ENCODE measurements around the gene ZBTB46.

ZBTB46 gene

DNA sequence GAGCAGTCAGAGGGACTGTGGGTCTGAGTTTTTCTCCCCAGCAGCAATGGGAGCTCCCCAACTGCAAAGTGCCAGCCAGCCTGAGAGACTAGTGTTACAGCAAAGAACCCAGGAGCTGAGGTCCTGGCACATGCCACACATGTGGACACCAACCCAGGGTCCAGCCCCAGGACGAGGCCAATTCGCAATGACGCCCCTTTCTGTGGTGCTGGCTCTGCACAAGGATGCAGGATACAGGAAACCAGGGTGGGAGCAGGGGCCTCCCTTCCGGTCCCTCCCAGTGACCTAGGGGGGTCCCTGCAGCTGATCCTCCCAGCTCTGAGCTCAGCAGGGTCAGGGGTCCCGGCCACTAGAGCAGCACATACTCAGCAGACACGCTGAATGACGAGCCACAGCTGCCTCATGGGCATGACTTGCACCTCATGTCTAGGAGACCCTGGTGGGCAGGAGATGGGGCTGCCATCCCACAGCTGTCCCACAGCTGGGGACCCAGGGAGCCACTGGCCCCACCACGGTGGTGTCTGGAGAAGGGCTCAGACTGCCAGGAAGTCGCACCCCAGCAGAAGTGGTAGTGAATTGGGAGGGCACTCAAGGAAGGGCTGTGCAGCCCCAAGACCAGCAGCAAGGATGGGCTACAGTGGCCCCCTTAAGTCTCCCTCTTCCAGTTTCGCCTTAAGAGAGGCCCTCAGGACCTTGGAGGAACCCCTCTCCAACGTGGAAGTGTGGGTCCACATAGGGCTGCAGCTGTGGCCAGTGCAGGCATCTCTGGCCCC is 126.9 kb downstream of the ZBTB46 start:
- Mint-ChIP-seq H3K9me3 (no peaks in the 10 kb centered on the region), H3K27ac (no peak overlapping the region)

DNA sequence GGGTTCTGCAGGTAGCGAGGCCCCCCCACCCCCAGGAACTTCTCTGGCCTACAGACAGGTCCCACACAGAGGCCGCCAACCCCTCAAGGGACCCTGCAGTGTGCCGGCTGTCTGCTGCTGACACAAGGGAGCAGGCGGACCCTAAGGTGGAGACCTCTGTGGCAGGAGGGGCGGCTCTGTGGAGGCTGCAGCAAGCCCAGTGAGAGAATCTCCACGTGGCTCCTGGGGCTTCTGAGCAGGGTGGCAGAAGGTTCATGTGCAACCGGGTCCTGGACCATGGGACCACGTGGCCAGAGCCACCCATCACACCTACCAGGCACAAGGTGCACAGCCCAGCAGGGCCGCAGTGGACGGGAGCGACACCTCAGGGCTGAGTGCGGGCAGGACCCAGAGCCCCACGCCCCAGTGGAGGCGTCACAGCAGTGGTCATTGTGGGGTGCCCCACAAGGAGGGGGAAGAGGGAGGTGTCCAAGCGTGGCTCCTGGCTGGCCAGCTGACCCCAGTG is 127.5 kb downstream of the ZBTB46 start:
- ATAC-seq (ENCODE audit: low read depth) = no peak
- Mint-ChIP-seq H3K36me3 (peaks cover 5% of the 10 kb centered on the region), H3K4me1 (peaks cover 19% of the 10 kb centered on the region), H3K27ac (no peak overlapping the region), H3K9me3 (no peaks in the 10 kb centered on the region), H3K4me3 (no peak overlapping the region), H3K27me3 (no peaks in the 10 kb centered on the region)
- DNase-seq (ENCODE audit: low spot score in 2 of 2) = no peak

More for the DNA sequence above, 126.9 kb downstream of the ZBTB46 start:
- Mint-ChIP-seq H3K4me3 (no peak overlapping the region), H3K27me3 (no peaks in the 10 kb centered on the region), H3K36me3 (peaks cover 7% of the 10 kb centered on the region), H3K4me1 (peaks cover 22% of the 10 kb centered on the region)
- ATAC-seq (ENCODE audit: low read depth) = no peak
- DNase-seq (ENCODE audit: low spot score in 2 of 2) = no peak

DNA sequence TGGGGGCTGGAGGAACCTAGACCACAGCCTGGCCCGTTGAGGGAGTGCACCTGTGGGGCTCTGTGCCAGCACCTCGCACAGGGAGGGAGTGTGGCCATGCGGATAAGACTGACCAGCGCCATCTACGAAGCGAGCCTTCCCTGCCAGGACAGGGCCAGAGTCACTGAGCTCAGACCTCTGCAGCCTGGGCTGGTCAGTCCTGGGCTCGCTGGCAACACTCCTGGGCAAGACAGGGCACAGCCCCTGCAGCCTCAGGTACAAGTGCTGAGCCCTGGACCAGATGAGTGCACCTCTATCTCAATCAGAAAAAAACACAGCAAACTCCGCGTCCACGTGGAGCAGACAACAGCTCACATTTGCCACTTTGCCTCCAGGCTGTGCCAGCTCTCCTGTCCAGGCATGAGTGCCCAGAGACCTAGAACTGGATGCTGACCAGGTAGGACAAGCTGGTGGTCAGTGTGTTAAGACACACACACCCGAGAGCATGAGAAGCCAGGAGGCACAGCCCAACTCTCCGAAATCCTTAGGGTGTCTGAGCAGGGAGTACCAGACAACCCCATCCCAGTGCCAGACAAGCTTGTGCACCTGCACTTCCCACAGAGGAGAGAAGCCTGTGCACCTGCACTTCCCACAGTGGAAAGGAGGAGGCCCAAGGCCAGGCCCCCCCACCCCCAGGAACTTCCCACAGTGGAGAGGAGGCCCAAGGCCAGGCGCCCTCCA is 128.2 kb downstream of the ZBTB46 start:
- Mint-ChIP-seq H3K4me1 (peaks cover 19% of the 10 kb centered on the region), H3K27ac (no peak overlapping the region), H3K4me3 (no peak overlapping the region), H3K36me3 (peaks cover 5% of the 10 kb centered on the region), H3K27me3 (no peaks in the 10 kb centered on the region), H3K9me3 (no peaks in the 10 kb centered on the region)
- DNase-seq (ENCODE audit: low spot score in 2 of 2) (no peak), ATAC-seq (ENCODE audit: low read depth) (no peak)

DNA sequence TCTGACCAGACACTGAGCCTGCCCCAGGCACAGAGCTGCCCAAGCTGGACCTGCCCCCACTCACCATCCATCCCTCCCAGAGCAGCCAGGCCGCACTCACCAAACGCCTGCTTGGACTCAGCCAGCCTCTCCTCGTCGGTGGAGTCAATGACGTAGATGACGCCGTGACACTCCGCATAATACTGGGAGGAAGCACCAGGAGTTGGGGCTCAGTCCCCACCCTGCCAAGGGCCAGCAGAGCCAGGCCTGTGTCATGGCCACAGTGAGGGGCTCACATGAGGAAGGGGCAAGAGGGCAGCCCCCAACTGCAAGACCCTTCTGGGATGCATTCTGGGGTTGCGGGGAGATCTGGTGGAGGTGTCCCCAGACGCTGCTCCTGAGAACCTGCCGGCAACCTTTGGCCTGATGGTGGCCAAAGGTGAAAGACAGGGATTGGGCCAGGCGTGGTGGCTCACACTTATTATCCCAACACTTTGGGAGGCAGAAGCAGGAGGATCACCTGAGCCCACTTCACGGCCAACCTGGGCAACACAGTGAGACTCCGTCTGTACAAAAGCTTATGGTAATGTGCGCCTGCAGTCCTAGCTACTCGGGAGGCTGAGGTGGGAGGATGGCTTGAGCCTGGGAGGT is 128.9 kb downstream of the ZBTB46 start:
- no peaks in the 10 kb centered on the region for H3K9me3 Mint-ChIP-seq
- H3K27me3 Mint-ChIP-seq = no peaks in the 10 kb centered on the region
- no peak overlapping the region for H3K4me3 Mint-ChIP-seq
- ATAC-seq (ENCODE audit: low read depth) (no peak), DNase-seq (ENCODE audit: low spot score in 2 of 2) (no peak)
- H3K27ac Mint-ChIP-seq = no peak overlapping the region
- peaks cover 22% of the 10 kb centered on the region for H3K4me1 Mint-ChIP-seq
- H3K36me3 Mint-ChIP-seq = peaks cover 5% of the 10 kb centered on the region

DNA sequence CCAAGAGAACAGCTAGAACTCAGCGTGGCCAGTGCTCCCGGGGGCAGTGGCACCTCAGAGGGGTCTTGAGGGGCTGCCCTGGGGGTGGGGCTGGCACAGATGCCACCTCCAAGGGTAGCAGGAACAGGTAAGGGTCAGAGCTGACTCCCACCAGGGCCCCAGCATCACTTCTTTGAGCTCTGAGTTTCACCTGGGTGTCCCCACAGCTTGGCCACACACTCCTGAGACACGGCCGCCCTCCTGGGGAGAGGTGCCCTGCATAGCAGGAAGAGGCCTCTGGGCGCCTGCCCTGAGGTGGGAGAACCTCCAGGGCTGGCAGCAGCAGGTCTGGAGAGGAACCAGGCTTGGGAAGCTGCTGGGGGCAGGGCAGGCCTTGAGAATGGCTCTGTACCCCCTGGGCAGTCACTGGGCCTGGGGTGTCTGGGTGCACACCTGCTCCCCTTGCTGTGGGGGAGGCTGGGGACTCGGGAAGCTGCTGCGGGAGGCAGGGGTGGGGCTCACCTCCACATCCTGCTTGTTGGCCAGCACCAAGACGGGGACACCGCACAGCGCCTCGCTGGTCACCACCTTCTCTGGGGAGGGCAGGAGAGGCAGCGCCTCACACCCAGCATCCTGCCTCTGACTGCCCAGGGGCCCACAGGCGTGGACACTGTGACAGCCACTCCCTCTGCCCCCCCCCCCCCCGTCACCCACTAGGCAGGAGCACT is 129.6 kb downstream of the ZBTB46 start:
- Mint-ChIP-seq H3K27ac (no peak overlapping the region), H3K4me3 (no peak overlapping the region), H3K9me3 (no peaks in the 10 kb centered on the region), H3K27me3 (no peaks in the 10 kb centered on the region), H3K4me1 (peaks cover 17% of the 10 kb centered on the region), H3K36me3 (peaks cover 5% of the 10 kb centered on the region)
- DNase-seq (ENCODE audit: low spot score in 2 of 2) = no peak
- no peak for ATAC-seq (ENCODE audit: low read depth)

DNA sequence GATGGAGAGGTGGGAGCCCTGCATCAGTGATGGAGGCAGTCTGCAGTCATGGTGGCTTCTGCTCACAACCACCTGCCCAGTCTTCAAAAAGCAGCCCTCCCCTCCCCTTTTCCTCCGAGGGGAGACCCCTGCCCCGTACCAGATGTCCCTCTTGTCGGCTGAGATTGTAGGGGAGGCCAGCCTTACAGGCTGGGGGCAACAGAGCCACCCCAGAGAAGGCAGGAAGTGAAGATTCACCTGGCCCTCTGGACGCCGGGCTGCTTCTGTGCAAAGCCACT is 130.1 kb downstream of the ZBTB46 start:
- H3K27me3 Mint-ChIP-seq = no peaks in the 10 kb centered on the region
- no peak overlapping the region for H3K4me3 Mint-ChIP-seq
- H3K4me1 Mint-ChIP-seq = peaks cover 20% of the 10 kb centered on the region
- DNase-seq (ENCODE audit: low spot score in 2 of 2) (no peak), ATAC-seq (ENCODE audit: low read depth) (no peak)
- H3K9me3 Mint-ChIP-seq = no peaks in the 10 kb centered on the region
- no peak overlapping the region for H3K27ac Mint-ChIP-seq
- peaks cover 4% of the 10 kb centered on the region for H3K36me3 Mint-ChIP-seq

DNA sequence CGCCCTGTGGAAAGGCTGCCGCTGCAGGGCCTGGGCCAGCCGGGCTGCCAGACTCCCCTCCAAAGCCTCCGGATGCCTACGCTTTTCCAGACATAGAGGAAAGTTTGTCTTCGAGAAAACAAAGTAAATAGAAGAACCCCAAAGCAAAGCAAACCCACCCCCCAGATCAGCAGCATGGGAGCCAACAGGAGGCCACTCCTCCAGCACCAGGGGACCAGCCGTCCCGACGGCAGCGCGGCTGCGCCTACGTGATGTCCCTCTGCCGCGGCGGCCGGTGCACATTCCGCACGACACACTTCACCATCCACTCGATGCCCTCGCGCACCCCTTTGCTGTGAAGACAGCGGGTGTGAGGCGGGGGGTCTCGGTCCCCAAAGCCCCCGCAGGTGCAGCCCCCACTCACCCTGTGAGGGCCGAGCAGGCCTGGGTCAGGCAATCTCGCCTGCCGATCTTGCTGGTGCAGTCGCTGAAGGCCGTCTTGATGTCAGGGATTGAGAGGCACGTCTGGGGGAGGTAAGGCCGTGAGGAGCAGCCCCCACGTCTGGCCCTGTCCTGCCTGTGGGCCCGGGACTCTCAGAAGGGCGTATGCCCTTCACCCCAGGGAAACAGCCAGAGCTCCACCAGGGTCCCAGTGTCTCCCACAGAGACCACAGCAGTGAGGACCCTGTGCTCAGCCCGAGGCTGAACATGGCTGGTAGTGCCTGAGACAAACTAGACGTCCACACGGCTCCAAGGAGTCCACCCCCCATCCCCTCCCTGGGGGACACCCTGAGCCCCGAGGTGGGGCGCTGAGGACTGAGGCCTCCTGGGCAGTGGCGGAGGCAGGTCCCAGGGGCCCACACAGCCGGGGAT is 130.6 kb downstream of the ZBTB46 start:
- Mint-ChIP-seq H3K36me3 (peaks cover 2% of the 10 kb centered on the region), H3K27ac (no peak overlapping the region), H3K4me3 (no peak overlapping the region)

DNA sequence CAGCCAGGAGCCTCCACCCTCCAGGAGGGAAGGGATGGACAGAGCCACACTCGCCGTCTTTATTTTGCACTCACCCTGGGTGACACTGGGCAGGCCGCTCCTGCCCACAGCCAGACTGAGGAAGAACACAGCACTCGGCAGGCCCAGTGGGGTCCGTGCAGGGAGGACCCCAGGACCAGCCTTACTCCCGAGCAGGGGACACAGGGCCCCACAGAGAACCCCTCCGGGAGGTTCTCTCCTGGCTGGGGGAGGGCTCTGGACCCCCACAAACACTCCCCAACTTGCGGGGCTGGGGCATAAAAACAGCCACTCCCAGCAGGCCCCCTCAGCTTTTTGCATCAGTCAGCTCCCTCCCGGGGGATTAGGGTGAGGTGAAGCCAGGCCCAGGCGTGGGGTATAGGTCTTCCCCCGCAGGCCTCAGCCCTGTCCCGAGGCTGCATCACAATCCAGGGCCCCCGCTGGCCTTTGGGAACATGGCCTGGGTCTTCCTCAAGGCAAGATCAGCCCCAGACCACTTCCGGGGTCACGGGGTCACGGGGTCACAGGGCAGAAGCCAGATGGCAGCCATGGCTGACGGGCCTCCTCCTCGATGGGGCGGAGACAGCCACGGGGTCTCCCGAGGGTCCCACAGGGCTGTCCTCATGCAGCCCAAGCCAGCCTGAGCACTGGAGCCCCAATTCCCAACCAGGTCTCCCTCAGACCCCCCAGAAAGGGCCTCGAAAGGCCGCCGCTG is 131.4 kb downstream of the ZBTB46 start:
- H3K9me3 Mint-ChIP-seq = no peaks in the 10 kb centered on the region
- no peaks in the 10 kb centered on the region for H3K27me3 Mint-ChIP-seq
- peaks cover 15% of the 10 kb centered on the region for H3K4me1 Mint-ChIP-seq
- H3K4me3 Mint-ChIP-seq = no peak overlapping the region
- no peak overlapping the region for H3K27ac Mint-ChIP-seq
- no peaks in the 10 kb centered on the region for H3K36me3 Mint-ChIP-seq
- DNase-seq (ENCODE audit: low spot score in 2 of 2) (no peak), ATAC-seq (ENCODE audit: low read depth) (no peak)

More for the DNA sequence above, 130.6 kb downstream of the ZBTB46 start:
- Mint-ChIP-seq H3K27me3 (no peaks in the 10 kb centered on the region), H3K9me3 (no peaks in the 10 kb centered on the region), H3K4me1 (peaks cover 18% of the 10 kb centered on the region)
- no peak for ATAC-seq (ENCODE audit: low read depth)
- no peak for DNase-seq (ENCODE audit: low spot score in 2 of 2)

DNA sequence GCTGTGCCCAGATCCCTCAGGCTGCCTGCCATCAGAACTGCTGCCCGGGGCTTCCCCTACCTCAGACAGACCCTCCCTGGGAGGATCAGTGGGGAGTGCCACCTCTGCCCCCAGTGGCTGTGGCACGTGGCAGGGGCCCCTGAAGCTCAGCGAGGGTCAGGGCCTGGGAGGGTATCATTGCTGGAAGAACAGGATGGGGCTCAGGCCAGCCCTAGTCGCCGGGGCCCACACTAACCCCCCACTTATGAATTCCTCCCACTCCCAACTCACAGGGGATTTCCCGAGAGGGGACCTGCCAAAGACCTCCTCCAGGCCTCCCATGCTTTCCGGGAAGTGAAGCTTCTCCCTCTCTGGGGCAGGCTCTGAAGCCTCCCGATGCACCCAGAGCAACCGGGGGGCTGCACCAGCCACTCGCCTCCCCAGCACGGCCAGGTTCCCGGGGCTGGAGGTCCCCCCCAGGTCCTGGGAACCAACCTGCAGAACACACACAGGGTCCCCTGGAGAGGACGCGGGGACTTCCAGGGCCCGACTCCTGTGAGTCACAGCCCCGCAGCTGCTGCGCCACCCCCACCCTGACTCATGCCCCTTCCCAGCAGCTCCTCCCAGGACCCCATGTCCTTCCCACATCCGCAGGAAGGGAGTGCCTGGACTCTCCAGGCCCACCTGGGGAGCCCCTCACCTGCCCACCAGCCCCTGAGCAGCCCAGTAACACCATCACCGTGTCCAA is 132.2 kb downstream of the ZBTB46 start:
- Mint-ChIP-seq H3K27ac (no peak overlapping the region), H3K4me1 (peaks cover 15% of the 10 kb centered on the region), H3K36me3 (no peaks in the 10 kb centered on the region), H3K4me3 (no peak overlapping the region), H3K27me3 (no peaks in the 10 kb centered on the region), H3K9me3 (no peaks in the 10 kb centered on the region)
- ATAC-seq (ENCODE audit: low read depth) = peak; percentile 25
- DNase-seq (ENCODE audit: low spot score in 2 of 2) = no peak

DNA sequence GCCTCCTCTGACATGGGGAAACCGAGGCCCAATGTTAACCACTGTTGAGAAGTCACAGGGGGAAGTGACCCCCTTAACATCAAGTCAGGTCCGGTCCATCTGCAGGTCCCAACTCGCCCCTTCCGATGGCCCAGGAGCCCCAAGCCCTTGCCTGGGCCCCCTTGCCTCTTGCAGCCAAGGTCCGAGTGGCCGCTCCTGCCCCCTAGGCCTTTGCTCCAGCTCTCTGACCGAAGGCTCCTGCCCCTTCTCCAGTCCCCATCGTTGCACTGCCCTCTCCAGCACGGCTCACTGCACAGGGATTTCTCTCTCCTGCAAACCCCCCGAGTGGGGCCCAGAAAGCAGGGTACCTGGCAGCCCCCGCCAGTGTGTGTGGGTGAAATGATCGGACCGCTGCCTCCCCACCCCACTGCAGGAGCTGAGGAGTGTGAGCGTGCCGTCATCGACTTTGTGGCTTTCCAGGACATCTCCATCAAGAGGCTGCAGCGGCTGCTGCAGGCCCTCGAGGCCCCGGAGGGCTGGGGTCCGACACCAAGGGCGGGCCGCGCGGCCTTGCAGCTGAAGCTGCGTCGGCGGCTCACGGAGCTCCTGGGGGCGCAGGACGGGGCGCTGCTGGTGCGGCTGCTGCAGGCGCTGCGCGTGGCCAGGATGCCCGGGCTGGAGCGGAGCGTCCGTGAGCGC is 133.1 kb downstream of the ZBTB46 start:
- no peaks in the 10 kb centered on the region for H3K27me3 Mint-ChIP-seq
- no peak overlapping the region for H3K4me3 Mint-ChIP-seq
- no peak for DNase-seq (ENCODE audit: low spot score in 2 of 2)
- no peak overlapping the region for H3K27ac Mint-ChIP-seq
- H3K36me3 Mint-ChIP-seq = peaks cover 3% of the 10 kb centered on the region
- H3K4me1 Mint-ChIP-seq = peaks cover 18% of the 10 kb centered on the region
- H3K9me3 Mint-ChIP-seq = no peaks in the 10 kb centered on the region
- ATAC-seq (ENCODE audit: low read depth) = no peak

DNA sequence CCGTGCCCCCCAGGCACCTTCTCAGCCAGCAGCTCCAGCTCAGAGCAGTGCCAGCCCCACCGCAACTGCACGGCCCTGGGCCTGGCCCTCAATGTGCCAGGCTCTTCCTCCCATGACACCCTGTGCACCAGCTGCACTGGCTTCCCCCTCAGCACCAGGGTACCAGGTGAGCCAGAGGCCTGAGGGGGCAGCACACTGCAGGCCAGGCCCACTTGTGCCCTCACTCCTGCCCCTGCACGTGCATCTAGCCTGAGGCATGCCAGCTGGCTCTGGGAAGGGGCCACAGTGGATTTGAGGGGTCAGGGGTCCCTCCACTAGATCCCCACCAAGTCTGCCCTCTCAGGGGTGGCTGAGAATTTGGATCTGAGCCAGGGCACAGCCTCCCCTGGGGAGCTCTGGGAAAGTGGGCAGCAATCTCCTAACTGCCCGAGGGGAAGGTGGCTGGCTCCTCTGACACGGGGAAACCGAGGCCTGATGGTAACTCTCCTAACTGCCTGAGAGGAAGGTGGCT is 133.7 kb downstream of the ZBTB46 start:
- Mint-ChIP-seq H3K27me3 (no peaks in the 10 kb centered on the region), H3K36me3 (peaks cover 3% of the 10 kb centered on the region), H3K4me1 (peaks cover 17% of the 10 kb centered on the region), H3K9me3 (no peaks in the 10 kb centered on the region), H3K4me3 (no peak overlapping the region), H3K27ac (no peak overlapping the region)
- ATAC-seq (ENCODE audit: low read depth) (no peak), DNase-seq (ENCODE audit: low spot score in 2 of 2) (no peak)

Data from memory B cell (primary cell).